Activated B cell treated with CpG ODN at 0.5 μM for 24 hours (primary cell): Measurements from ENCODE around the gene SOX6. TPM values are rescaled to one million over a fixed set of nuclear protein-coding genes. Genes with fewer than 3 reads are reported as not detected.

Source experiments
- ATAC-seq: fragments of 200-7000 bp; cut with Tn5 transposase; one replicate; pipeline ENCODE4 v1.10.0; 2021; ENCODE audit warnings: low read depth, mild to moderate bottlenecking, moderate library complexity
- CTCF ChIA-PET: fragments of 350-600 bp; sonication (Branson Sonifier 250); formaldehyde crosslinking; loops from one replicate; lab custom pipeline; 2021; ENCODE audit warnings: antibody characterized with exemption; lab: Charles Lee
- POLR2A ChIA-PET: fragments of 350-600 bp; sonication (Branson Sonifier 250); formaldehyde crosslinking; loops from one replicate; lab custom pipeline; 2021; ENCODE audit warnings: antibody characterized with exemption; lab: Charles Lee
- DNase-seq: peaks from one replicate; pipeline ENCODE4 v3.0.0; 2022
- H3K27ac Mint-ChIP-seq: one replicate; pipeline ENCODE4 v1.8.0; 2020; ENCODE audit warnings: mixed read lengths
- H3K27me3 Mint-ChIP-seq: one replicate; pipeline ENCODE4 v1.8.0; 2021; ENCODE audit warnings: mixed read lengths
- H3K36me3 Mint-ChIP-seq: one replicate; pipeline ENCODE4 v1.8.0; 2021; ENCODE audit warnings: low read depth, mixed read lengths
- H3K4me1 Mint-ChIP-seq: one replicate; pipeline ENCODE4 v1.8.0; 2021; ENCODE audit warnings: mixed read lengths
- H3K4me3 Mint-ChIP-seq: one replicate; pipeline ENCODE4 v1.8.0; 2020; ENCODE audit warnings: mild to moderate bottlenecking, mixed read lengths
- H3K9me3 Mint-ChIP-seq: one replicate; pipeline ENCODE4 v1.8.0; 2020; ENCODE audit warnings: mixed read lengths
- CTCF ChIP-seq: fragments of 200-600 bp; IDR thresholded peaks from one replicate; pipeline ENCODE4 v1.8.0; 2022; ENCODE audit warnings: antibody characterized with exemption, mild to moderate bottlenecking
- intact Hi-C: fragments of 100-400 bp; cut with micrococcal nuclease; formaldehyde crosslinking; loops from one replicate; pipeline ENCODE4 v1.15.1; 2024
- total RNA-seq: library from RNA; stranded (reverse); gene quantifications from 2 replicates; pipeline ENCODE4 v1.2.3, GENCODE V29; 2022

SOX6 gene
- total RNA-seq, 1 donor from 2014 or later: not detected

GRCh38 chr11:16015741-16016467 is 340.4 kb downstream of the SOX6 start:
- no peaks in the 10 kb centered on the region for H3K27me3 Mint-ChIP-seq
- H3K4me3 Mint-ChIP-seq: no peak overlapping the region
- H3K27ac Mint-ChIP-seq: no peak overlapping the region
- no peaks in the 10 kb centered on the region for H3K4me1 Mint-ChIP-seq
- H3K9me3 Mint-ChIP-seq: no peaks in the 10 kb centered on the region
- TF ChIP-seq CTCF: no peak
- ATAC-seq (no peak), DNase-seq (no peak)
- ChIA-PET POLR2A (no interaction called here), CTCF (no interaction called here)
- H3K36me3 Mint-ChIP-seq: no peaks in the 10 kb centered on the region
- intact Hi-C loops: no loop called here

DNA sequence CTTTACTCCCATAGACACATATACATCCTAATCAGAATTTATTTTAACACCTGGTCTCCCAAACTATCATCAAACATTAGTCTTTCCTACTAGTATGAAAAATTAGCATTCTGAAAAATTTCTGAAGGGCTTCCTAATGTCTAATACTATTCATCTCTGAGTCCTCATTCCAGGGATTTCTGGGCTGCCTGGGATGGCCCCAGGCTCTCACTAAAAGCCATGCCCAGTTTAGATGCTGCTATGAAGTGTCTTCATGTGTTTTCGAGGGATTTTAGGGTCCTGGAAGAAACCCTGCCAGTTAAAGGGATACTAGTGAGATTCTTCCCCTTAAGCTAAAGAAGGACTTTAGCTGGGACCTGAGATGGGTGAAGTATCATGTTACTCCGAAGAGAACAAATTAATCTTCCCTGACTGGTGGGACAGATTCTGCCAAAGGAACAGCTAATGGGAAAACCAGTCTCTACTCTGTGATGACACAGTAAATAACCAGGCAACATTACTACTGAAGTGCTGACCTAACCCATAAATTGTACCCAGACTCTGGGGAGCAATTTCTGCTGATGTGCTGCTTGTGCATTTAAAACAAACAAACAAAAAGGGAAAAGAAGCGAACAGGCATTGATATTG is 342.6 kb downstream of the SOX6 start:
- POLR2A ChIA-PET: no interaction called here
- DNase-seq (no peak), ATAC-seq (no peak)
- H3K4me1 Mint-ChIP-seq: no peaks in the 10 kb centered on the region
- no peak overlapping the region for H3K27ac Mint-ChIP-seq
- H3K9me3 Mint-ChIP-seq: peaks cover 2% of the 10 kb centered on the region
- H3K27me3 Mint-ChIP-seq: no peaks in the 10 kb centered on the region
- TF ChIP-seq CTCF: no peak
- H3K36me3 Mint-ChIP-seq: no peaks in the 10 kb centered on the region
- H3K4me3 Mint-ChIP-seq: no peak overlapping the region
- CTCF ChIA-PET: no interaction called here
- intact Hi-C loops: no loop called here

- POLR2A ChIA-PET: no interaction called here
- intact Hi-C loops: no loop called here
- no peak overlapping the region for H3K27ac Mint-ChIP-seq
- no peaks in the 10 kb centered on the region for H3K36me3 Mint-ChIP-seq
- ATAC-seq (no peak), DNase-seq (no peak)
- H3K4me1 Mint-ChIP-seq: no peaks in the 10 kb centered on the region
- peaks cover 2% of the 10 kb centered on the region for H3K9me3 Mint-ChIP-seq
- CTCF ChIA-PET: no interaction called here
- H3K27me3 Mint-ChIP-seq: no peaks in the 10 kb centered on the region
- no peak for TF ChIP-seq CTCF
- no peak overlapping the region for H3K4me3 Mint-ChIP-seq
Measured at GRCh38 chr11:16013242-16013641, 343.1 kb downstream of the SOX6 start.

GRCh38 chr11:16012125-16012751 is 344.1 kb downstream of the SOX6 start:
- H3K4me1 Mint-ChIP-seq: no peaks in the 10 kb centered on the region
- CTCF ChIA-PET: no interaction called here
- ATAC-seq (no peak), DNase-seq (no peak)
- H3K27ac Mint-ChIP-seq: no peak overlapping the region
- intact Hi-C loops: no loop called here
- no peaks in the 10 kb centered on the region for H3K36me3 Mint-ChIP-seq
- POLR2A ChIA-PET: no interaction called here
- TF ChIP-seq CTCF: no peak
- peaks cover 2% of the 10 kb centered on the region for H3K9me3 Mint-ChIP-seq
- H3K4me3 Mint-ChIP-seq: no peak overlapping the region
- H3K27me3 Mint-ChIP-seq: no peaks in the 10 kb centered on the region

- Mint-ChIP-seq H3K36me3 (no peaks in the 10 kb centered on the region), H3K27ac (no peak overlapping the region), H3K4me1 (no peaks in the 10 kb centered on the region), H3K4me3 (no peak overlapping the region), H3K9me3 (peaks cover 2% of the 10 kb centered on the region), H3K27me3 (no peaks in the 10 kb centered on the region)
- no peak for TF ChIP-seq CTCF
- ATAC-seq (no peak), DNase-seq (no peak)
- ChIA-PET CTCF (no interaction called here), POLR2A (no interaction called here)
- intact Hi-C loops: no loop called here
Measured at GRCh38 chr11:16011396-16011795, 344.9 kb downstream of the SOX6 start.
